Endodermal cell (in vitro differentiated cells): ENCODE results near the gene CYSRT1. TPM values are rescaled to one million over a fixed set of nuclear protein-coding genes. Genes with fewer than 3 reads are reported as not detected.

Experiments
- DNase-seq: peaks from one replicate; pipeline ENCODE4 v3.0.0-alpha.2; 2017
- H3K27ac ChIP-seq: 2 replicates; pipeline ENCODE4 v1.5.1; 2013; ENCODE audit warnings: mild to moderate bottlenecking, low read depth, low read length, moderate library complexity
- H3K27me3 ChIP-seq: 2 replicates; pipeline ENCODE4 v1.6.1; 2013; ENCODE audit warnings: mild to moderate bottlenecking, low read length, moderate library complexity; ENCODE audit not compliant: insufficient read depth, control insufficient read depth, poor library complexity, severe bottlenecking
- H3K36me3 ChIP-seq: 2 replicates; pipeline ENCODE4 v1.7.0; 2013; ENCODE audit warnings: mild to moderate bottlenecking, low read length, moderate library complexity; ENCODE audit not compliant: control insufficient read depth, insufficient read depth
- H3K4me1 ChIP-seq: one replicate; pipeline ENCODE4 v1.7.0; 2013; ENCODE audit warnings: low read length; ENCODE audit not compliant: control insufficient read depth, insufficient read depth
- H3K4me3 ChIP-seq: 2 replicates; pipeline ENCODE4 v1.5.1; 2013; ENCODE audit warnings: mild to moderate bottlenecking, low read length, moderate library complexity
- H3K9ac ChIP-seq: 2 replicates; pipeline ENCODE4 v1.6.1; 2013; ENCODE audit warnings: mild to moderate bottlenecking, low read length, moderate library complexity; ENCODE audit not compliant: poor library complexity, severe bottlenecking; ENCODE audit errors: extremely low read depth
- H3K9me3 ChIP-seq: 2 replicates; pipeline ENCODE4 v1.6.1; 2013; ENCODE audit warnings: mild to moderate bottlenecking, low read length, moderate library complexity; ENCODE audit not compliant: control insufficient read depth
- H3K27ac Mint-ChIP-seq: 2 replicates; pipeline ENCODE4 v1.8.0; 2020; ENCODE audit warnings: mixed read lengths
- H3K27me3 Mint-ChIP-seq: 2 replicates; pipeline ENCODE4 v1.8.0; 2021; ENCODE audit warnings: mild to moderate bottlenecking, mixed read lengths; ENCODE audit not compliant: insufficient read depth
- H3K36me3 Mint-ChIP-seq: 2 replicates; pipeline ENCODE4 v1.8.0; 2020; ENCODE audit warnings: low read depth, mixed read lengths
- H3K4me1 Mint-ChIP-seq: 2 replicates; pipeline ENCODE4 v1.8.0; 2020; ENCODE audit warnings: mixed read lengths
- H3K4me3 Mint-ChIP-seq: 2 replicates; pipeline ENCODE4 v1.8.0; 2020; ENCODE audit warnings: mild to moderate bottlenecking, moderate library complexity, mixed read lengths
- H3K9me3 Mint-ChIP-seq: 2 replicates; pipeline ENCODE4 v1.8.0; 2020; ENCODE audit warnings: mild to moderate bottlenecking, mixed read lengths
- whole genome bisulfite sequencing, 2 experiments: methylation state at CpG; one replicate each; pipeline versions ENCODE4 v1.1.5 to v1.1.7; 2013; ENCODE audit warnings: missing lambda C conversion rate in 2 of 2, mixed read lengths in 1 of 2; ENCODE audit not compliant: insufficient coverage in 1 of 2, insufficient read length in 1 of 2; 5-methylcytosine and 5-hydroxymethylcytosine counted together
- total RNA-seq, 2 donors: library from RNA; stranded (reverse); fragmentation: NEBNext Ultra II Directional in 1 of 2; extraction: Animal tissue kit (Norgen Biotek cat#: 25700) in 1 of 2; gene quantifications; 2 replicates in 1 of 2; 3 replicates in 1 of 2; pipeline ENCODE4 v1.2.1, GENCODE V29; 2021
- TF ChIP-seq, protein P1 (sequence below): fragments of 200-600 bp; sonication (generic); conservative IDR thresholded peaks from 2 replicates; pipeline ENCODE4 v1.5.0; 2021; ENCODE audit warnings: antibody characterized with exemption, mild to moderate bottlenecking

The CYSRT1 gene
- total RNA-seq, 2 donors from 2014 or later, result 1.4 to 1.8 TPM

DNA sequence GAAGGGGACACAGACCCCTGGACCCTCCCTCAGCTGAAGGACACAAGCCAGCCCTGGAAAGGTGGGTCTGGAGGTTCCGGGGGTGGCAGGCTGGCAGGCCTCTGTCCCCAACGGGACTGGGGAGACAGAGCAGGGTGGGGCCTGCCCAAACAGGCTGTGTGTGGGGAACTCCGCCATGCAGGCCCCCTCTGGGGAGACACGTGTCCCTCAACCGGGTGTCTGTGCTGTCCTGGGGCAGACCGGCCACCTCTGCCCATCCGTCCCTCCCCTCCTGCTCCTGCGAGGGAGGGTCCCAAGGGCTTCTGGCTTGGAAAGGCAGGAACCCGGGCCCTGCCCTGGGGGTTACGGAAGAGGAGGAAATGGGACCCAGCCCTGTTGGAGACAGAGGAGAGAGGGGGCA lies 7.1 kb downstream of the CYSRT1 start:
- WGBS, 2 experiments, result 93% methylated on average over 5 to 10 of the region's 10 CpGs
- Mint-ChIP-seq H3K4me3 (no peak overlapping the region), H3K4me1 (peaks cover 6% of the 10 kb centered on the region), H3K27me3 (no peaks in the 10 kb centered on the region), H3K9me3 (no peaks in the 10 kb centered on the region), H3K27ac (no peak overlapping the region), H3K36me3 (no peaks in the 10 kb centered on the region)
- TF ChIP-seq, protein P1, sequence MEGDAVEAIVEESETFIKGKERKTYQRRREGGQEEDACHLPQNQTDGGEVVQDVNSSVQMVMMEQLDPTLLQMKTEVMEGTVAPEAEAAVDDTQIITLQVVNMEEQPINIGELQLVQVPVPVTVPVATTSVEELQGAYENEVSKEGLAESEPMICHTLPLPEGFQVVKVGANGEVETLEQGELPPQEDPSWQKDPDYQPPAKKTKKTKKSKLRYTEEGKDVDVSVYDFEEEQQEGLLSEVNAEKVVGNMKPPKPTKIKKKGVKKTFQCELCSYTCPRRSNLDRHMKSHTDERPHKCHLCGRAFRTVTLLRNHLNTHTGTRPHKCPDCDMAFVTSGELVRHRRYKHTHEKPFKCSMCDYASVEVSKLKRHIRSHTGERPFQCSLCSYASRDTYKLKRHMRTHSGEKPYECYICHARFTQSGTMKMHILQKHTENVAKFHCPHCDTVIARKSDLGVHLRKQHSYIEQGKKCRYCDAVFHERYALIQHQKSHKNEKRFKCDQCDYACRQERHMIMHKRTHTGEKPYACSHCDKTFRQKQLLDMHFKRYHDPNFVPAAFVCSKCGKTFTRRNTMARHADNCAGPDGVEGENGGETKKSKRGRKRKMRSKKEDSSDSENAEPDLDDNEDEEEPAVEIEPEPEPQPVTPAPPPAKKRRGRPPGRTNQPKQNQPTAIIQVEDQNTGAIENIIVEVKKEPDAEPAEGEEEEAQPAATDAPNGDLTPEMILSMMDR, result no peak
- Histone ChIP-seq H3K4me1 (peaks cover 5% of the 10 kb centered on the region), H3K27ac (no peak overlapping the region), H3K4me3 (no peak overlapping the region), H3K9me3 (no peaks in the 10 kb centered on the region), H3K9ac (no peak overlapping the region), H3K36me3 (no peaks in the 10 kb centered on the region), H3K27me3 (no peaks in the 10 kb centered on the region)
- no peak for DNase-seq

DNA sequence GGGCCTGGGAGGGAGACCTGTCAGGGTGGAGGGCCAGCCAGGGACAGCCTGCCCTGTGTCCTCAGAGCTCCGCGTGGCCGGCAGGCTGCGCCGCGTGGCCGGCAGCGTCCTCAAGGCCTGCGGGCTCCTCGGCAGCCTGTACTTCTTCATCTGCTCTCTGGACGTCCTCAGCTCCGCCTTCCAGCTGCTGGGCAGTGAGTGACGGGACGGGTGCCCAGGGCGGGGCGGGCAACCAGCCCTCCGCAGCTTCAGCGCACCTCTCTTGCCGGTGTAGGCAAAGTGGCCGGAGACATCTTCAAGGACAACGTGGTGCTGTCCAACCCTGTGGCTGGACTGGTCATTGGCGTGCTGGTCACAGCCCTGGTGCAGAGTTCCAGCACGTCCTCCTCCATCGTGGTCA lies 7.5 kb downstream of the CYSRT1 start:
- Histone ChIP-seq H3K4me3 (no peak overlapping the region), H3K36me3 (no peaks in the 10 kb centered on the region), H3K9ac (no peak overlapping the region), H3K27me3 (no peaks in the 10 kb centered on the region), H3K9me3 (no peaks in the 10 kb centered on the region), H3K27ac (no peak overlapping the region), H3K4me1 (peaks cover 9% of the 10 kb centered on the region)
- no peak overlapping the region for H3K4me3 Mint-ChIP-seq
- no peak for DNase-seq
- H3K36me3 Mint-ChIP-seq, result no peaks in the 10 kb centered on the region
- no peaks in the 10 kb centered on the region for H3K27me3 Mint-ChIP-seq
- H3K4me1 Mint-ChIP-seq, result peaks cover 8% of the 10 kb centered on the region
- H3K9me3 Mint-ChIP-seq, result no peaks in the 10 kb centered on the region
- 94 to 100% methylated on average over 7 to 24 of the region's 24 CpGs for WGBS, 2 experiments
- no peak overlapping the region for H3K27ac Mint-ChIP-seq
- TF ChIP-seq, protein P1, result no peak

DNA sequence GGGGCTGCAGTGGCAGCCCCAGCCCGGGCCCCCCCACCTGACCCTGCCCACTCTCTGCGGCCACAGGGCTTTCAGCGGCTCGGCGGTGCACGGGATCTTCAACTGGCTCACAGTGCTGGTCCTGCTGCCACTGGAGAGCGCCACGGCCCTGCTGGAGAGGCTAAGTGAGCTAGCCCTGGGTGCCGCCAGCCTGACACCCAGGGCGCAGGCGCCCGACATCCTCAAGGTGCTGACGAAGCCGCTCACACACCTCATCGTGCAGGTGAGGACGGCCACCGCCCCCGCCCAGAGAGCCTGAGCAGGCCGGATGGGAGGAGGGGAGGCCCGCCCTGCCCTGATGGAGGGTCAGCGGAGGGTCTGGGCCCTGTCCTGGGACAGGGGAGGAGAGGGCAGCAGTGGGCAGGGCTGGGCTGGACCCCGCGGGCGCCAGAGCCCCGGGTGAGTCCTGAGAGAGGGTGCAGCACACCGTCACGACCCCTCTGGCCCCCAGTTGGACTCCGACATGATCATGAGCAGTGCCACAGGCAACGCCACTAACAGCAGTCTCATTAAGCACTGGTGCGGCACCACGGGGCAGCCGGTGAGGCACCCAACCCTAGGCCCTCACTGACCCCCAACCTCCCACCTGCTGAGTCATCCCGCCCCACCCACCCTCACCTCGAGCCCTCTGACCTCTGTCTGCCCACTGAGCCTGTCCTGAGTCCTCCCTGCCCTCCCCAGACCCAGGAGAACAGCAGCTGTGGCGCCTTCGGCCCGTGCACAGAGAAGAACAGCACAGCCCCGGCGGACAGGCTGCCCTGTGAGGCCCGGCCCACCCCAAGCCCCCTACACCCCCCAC lies 8.4 kb downstream of the CYSRT1 start:
- Mint-ChIP-seq H3K9me3 (no peaks in the 10 kb centered on the region), H3K4me3 (no peak overlapping the region), H3K27me3 (no peaks in the 10 kb centered on the region), H3K36me3 (no peaks in the 10 kb centered on the region), H3K27ac (no peak overlapping the region), H3K4me1 (peaks cover 13% of the 10 kb centered on the region)
- Histone ChIP-seq H3K4me3 (no peak overlapping the region), H3K9me3 (no peaks in the 10 kb centered on the region), H3K4me1 (peaks cover 15% of the 10 kb centered on the region), H3K27ac (no peak overlapping the region), H3K27me3 (no peaks in the 10 kb centered on the region), H3K36me3 (no peaks in the 10 kb centered on the region), H3K9ac (no peak overlapping the region)
- no peak for DNase-seq
- 91 to 95% methylated on average over 14 to 39 of the region's 40 CpGs for WGBS, 2 experiments
- TF ChIP-seq, protein P1, result no peak
